ENCODE data around the gene UNK.

Gene UNK

DNA sequence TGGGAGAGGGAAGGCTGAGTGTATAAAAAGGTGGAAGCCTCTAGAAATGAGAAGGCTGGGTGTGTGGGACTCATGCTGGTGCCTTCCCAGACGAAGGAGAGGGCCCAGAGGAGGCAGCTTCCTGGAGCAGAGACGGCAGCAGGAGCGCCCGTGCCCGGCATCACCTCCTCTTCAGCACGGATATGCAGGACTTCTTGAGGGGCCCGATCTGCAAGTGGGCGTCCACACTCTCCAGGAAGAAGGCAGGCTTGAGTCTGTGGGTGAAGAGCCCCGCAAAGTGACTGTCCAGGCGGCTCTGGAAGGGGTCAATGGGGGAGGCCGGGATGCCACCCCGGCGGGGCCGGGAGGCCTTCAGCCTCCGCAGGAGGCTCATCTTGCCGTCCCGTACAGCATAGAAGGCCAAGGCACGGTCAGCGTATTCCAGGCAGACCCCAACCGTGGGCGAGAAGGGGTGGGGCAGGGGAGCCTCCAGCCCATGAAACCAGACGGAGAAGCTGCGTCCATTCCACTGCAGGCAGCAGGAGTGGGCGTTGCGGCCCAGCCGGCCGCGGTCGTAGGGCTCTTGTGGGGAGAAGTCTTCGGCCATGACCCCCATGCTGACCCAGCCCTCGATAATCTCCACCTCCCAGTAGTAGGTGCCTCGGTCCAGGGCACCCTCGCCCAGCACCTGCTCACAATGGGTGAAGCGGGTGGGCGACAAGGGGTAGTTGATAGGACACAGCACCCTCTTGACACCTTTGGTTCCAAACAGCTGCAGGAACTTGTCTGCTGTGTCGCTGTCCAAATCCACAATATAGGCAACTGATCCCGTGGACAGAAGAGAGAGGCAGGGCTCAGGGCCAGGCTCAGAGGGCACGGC lies 89.9 kb downstream of the UNK start:
- no peak for DNase-seq (ENCODE audit: low spot score)

Measured in NAMALWA (cell line).